Endodermal cell (in vitro differentiated cells): ENCODE measurements around the gene NUS1. TPM values are rescaled to one million over a fixed set of nuclear protein-coding genes. Genes with fewer than 3 reads are reported as not detected.
A peak's percentile ranks its signal among the peaks of the same experiment; 100 is the strongest.

Experiments used
- DNase-seq: peaks from one replicate; pipeline ENCODE4 v3.0.0-alpha.2; 2017
- H3K27ac ChIP-seq: 2 replicates; pipeline ENCODE4 v1.5.1; 2013; ENCODE audit warnings: mild to moderate bottlenecking, low read depth, low read length, moderate library complexity
- H3K27me3 ChIP-seq: 2 replicates; pipeline ENCODE4 v1.6.1; 2013; ENCODE audit warnings: mild to moderate bottlenecking, low read length, moderate library complexity; ENCODE audit not compliant: insufficient read depth, control insufficient read depth, poor library complexity, severe bottlenecking
- H3K36me3 ChIP-seq: 2 replicates; pipeline ENCODE4 v1.7.0; 2013; ENCODE audit warnings: mild to moderate bottlenecking, low read length, moderate library complexity; ENCODE audit not compliant: control insufficient read depth, insufficient read depth
- H3K4me1 ChIP-seq: one replicate; pipeline ENCODE4 v1.7.0; 2013; ENCODE audit warnings: low read length; ENCODE audit not compliant: control insufficient read depth, insufficient read depth
- H3K4me3 ChIP-seq: 2 replicates; pipeline ENCODE4 v1.5.1; 2013; ENCODE audit warnings: mild to moderate bottlenecking, low read length, moderate library complexity
- H3K9ac ChIP-seq: 2 replicates; pipeline ENCODE4 v1.6.1; 2013; ENCODE audit warnings: mild to moderate bottlenecking, low read length, moderate library complexity; ENCODE audit not compliant: poor library complexity, severe bottlenecking; ENCODE audit errors: extremely low read depth
- H3K9me3 ChIP-seq: 2 replicates; pipeline ENCODE4 v1.6.1; 2013; ENCODE audit warnings: mild to moderate bottlenecking, low read length, moderate library complexity; ENCODE audit not compliant: control insufficient read depth
- H3K27ac Mint-ChIP-seq: 2 replicates; pipeline ENCODE4 v1.8.0; 2020; ENCODE audit warnings: mixed read lengths
- H3K27me3 Mint-ChIP-seq: 2 replicates; pipeline ENCODE4 v1.8.0; 2021; ENCODE audit warnings: mild to moderate bottlenecking, mixed read lengths; ENCODE audit not compliant: insufficient read depth
- H3K36me3 Mint-ChIP-seq: 2 replicates; pipeline ENCODE4 v1.8.0; 2020; ENCODE audit warnings: low read depth, mixed read lengths
- H3K4me1 Mint-ChIP-seq: 2 replicates; pipeline ENCODE4 v1.8.0; 2020; ENCODE audit warnings: mixed read lengths
- H3K4me3 Mint-ChIP-seq: 2 replicates; pipeline ENCODE4 v1.8.0; 2020; ENCODE audit warnings: mild to moderate bottlenecking, moderate library complexity, mixed read lengths
- H3K9me3 Mint-ChIP-seq: 2 replicates; pipeline ENCODE4 v1.8.0; 2020; ENCODE audit warnings: mild to moderate bottlenecking, mixed read lengths
- WGBS, 2 experiments: methylation state at CpG; one replicate each; pipeline versions ENCODE4 v1.1.5 to v1.1.7; 2013; ENCODE audit warnings: missing lambda C conversion rate in 2 of 2, mixed read lengths in 1 of 2; ENCODE audit not compliant: insufficient coverage in 1 of 2, insufficient read length in 1 of 2; 5-methylcytosine and 5-hydroxymethylcytosine counted together
- total RNA-seq, 2 donors: library from RNA; stranded (reverse); fragmentation: NEBNext Ultra II Directional in 1 of 2; extraction: Animal tissue kit (Norgen Biotek cat#: 25700) in 1 of 2; gene quantifications; 2 replicates in 1 of 2; 3 replicates in 1 of 2; pipeline ENCODE4 v1.2.1, GENCODE V29; 2021
- TF ChIP-seq, protein P1 (sequence below): fragments of 200-600 bp; sonication (generic); conservative IDR thresholded peaks from 2 replicates; pipeline ENCODE4 v1.5.0; 2021; ENCODE audit warnings: antibody characterized with exemption, mild to moderate bottlenecking

The NUS1 gene
- total RNA-seq, 2 donors from 2014 or later = 45.7 to 65.1 TPM

DNA sequence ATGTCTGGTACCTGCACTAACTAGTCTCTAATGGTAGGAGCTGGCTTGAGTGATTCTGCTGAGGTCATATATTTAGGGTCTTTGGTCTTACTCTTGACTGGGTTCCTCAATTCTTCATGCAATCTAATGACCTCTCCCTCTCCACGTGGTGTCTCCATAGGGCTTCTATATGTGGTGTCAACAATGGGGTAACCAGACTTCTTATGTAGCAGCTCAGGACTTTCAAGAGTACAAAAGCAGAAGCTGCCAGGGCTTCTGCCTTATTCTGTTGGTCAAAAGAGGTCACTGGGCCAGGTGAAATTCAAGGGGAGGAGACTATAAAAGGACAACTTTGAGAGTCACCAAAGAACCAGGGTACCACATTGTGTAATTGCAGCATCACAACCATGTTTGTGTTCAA is 54.3 kb downstream of the NUS1 start:
- Histone ChIP-seq H3K9me3 (no peaks in the 10 kb centered on the region), H3K9ac (no peak overlapping the region), H3K27ac (no peak overlapping the region), H3K4me3 (no peak overlapping the region), H3K36me3 (no peaks in the 10 kb centered on the region), H3K4me1 (no peaks in the 10 kb centered on the region), H3K27me3 (no peaks in the 10 kb centered on the region)
- Mint-ChIP-seq H3K27ac (no peak overlapping the region), H3K36me3 (no peaks in the 10 kb centered on the region), H3K4me1 (no peaks in the 10 kb centered on the region), H3K4me3 (no peak overlapping the region), H3K27me3 (no peaks in the 10 kb centered on the region), H3K9me3 (peaks cover 8% of the 10 kb centered on the region)
- DNase-seq = no peak
- TF ChIP-seq, protein P1, sequence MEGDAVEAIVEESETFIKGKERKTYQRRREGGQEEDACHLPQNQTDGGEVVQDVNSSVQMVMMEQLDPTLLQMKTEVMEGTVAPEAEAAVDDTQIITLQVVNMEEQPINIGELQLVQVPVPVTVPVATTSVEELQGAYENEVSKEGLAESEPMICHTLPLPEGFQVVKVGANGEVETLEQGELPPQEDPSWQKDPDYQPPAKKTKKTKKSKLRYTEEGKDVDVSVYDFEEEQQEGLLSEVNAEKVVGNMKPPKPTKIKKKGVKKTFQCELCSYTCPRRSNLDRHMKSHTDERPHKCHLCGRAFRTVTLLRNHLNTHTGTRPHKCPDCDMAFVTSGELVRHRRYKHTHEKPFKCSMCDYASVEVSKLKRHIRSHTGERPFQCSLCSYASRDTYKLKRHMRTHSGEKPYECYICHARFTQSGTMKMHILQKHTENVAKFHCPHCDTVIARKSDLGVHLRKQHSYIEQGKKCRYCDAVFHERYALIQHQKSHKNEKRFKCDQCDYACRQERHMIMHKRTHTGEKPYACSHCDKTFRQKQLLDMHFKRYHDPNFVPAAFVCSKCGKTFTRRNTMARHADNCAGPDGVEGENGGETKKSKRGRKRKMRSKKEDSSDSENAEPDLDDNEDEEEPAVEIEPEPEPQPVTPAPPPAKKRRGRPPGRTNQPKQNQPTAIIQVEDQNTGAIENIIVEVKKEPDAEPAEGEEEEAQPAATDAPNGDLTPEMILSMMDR = no peak
- WGBS, 2 experiments = 88 to 100% methylated on average over 1 of the region's 1 CpG

DNA sequence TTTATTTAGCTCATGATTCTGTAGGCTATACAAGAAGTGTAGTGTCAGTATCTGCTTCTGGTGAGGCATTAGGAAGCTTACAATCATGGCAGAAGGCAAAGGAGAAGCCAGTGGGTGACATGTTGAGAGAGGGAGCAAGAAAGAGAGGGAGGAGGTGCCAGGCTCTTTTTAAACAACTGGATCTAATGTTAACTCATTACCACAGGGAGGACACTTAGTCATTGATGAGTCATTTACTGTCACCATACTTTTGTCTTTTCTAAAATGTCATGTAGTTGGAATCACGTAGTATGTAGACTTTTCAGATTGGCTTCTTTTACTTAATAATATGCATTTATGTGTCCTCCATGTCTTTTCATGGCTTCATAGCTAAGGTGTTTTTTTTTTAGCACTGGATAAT is 58.1 kb downstream of the NUS1 start:
- Histone ChIP-seq H3K4me1 (no peaks in the 10 kb centered on the region), H3K9me3 (peaks cover 11% of the 10 kb centered on the region), H3K27ac (no peak overlapping the region), H3K9ac (no peak overlapping the region), H3K4me3 (no peak overlapping the region), H3K27me3 (no peaks in the 10 kb centered on the region), H3K36me3 (no peaks in the 10 kb centered on the region)
- Mint-ChIP-seq H3K27me3 (no peaks in the 10 kb centered on the region), H3K4me3 (no peak overlapping the region), H3K27ac (no peak overlapping the region), H3K9me3 (peaks cover 3% of the 10 kb centered on the region), H3K36me3 (no peaks in the 10 kb centered on the region), H3K4me1 (no peaks in the 10 kb centered on the region)
- no CpG with 5 or more reads among the region's 1 CpG for WGBS, 2 experiments
- DNase-seq = no peak
- TF ChIP-seq, protein P1 = no peak

GRCh38 chr6:117739869-117740268 is 64.6 kb downstream of the NUS1 start:
- no peak overlapping the region for H3K27ac ChIP-seq
- no peaks in the 10 kb centered on the region for H3K27me3 ChIP-seq
- 51 to 58% methylated on average over 4 of the region's 4 CpGs for WGBS, 2 experiments
- Mint-ChIP-seq H3K27me3 (no peaks in the 10 kb centered on the region), H3K27ac (peak overlapping the region; percentile 83), H3K9me3 (peaks cover 20% of the 10 kb centered on the region), H3K4me3 (peak overlapping the region; percentile 25), H3K4me1 (peaks cover 23% of the 10 kb centered on the region), H3K36me3 (no peaks in the 10 kb centered on the region)
- H3K9me3 ChIP-seq = peaks cover 40% of the 10 kb centered on the region
- DNase-seq = peak; percentile 87
- TF ChIP-seq, protein P1 = no peak
- H3K9ac ChIP-seq = no peak overlapping the region
- H3K36me3 ChIP-seq = no peaks in the 10 kb centered on the region
- peaks cover 9% of the 10 kb centered on the region for H3K4me1 ChIP-seq
- no peak overlapping the region for H3K4me3 ChIP-seq
